Natural killer cell (primary cell): ENCODE measurements around the gene DERA. TPM values are rescaled to one million over a fixed set of nuclear protein-coding genes. Genes with fewer than 3 reads are reported as not detected.
"Not testable (repeated sequence)": the region's sequence is repeated elsewhere in the genome, so short reads cannot be mapped to it uniquely, and the experiment has no call there.

Experiments
- ATAC-seq, 3 donors: fragments of 150-1000 bp in 2 of 3; fragments of 200-7000 bp in 1 of 3; cut with Tn5 transposase; 1 replicate in 1 of 3; 2 replicates in 2 of 3; pipeline ENCODE4 v1.10.0; 2021; ENCODE audit warnings: mild to moderate bottlenecking in 2 of 3, moderate library complexity in 2 of 3
- DNase-seq, 2 donors: peaks; one replicate each; pipeline versions ENCODE4 v3.0.0 to v3.0.0-alpha.2; 2013 to 2021; ENCODE audit warnings: mixed read lengths in 1 of 2
- H3K27ac ChIP-seq: one replicate; pipeline ENCODE4 v1.5.1; 2013; ENCODE audit warnings: mild to moderate bottlenecking, low read length
- H3K27me3 ChIP-seq: one replicate; pipeline ENCODE4 v1.6.1; 2013; ENCODE audit warnings: low read length; ENCODE audit not compliant: control insufficient read depth, insufficient read depth
- H3K36me3 ChIP-seq: one replicate; pipeline ENCODE4 v1.6.1; 2013; ENCODE audit warnings: low read length; ENCODE audit not compliant: control insufficient read depth, insufficient read depth
- H3K4me1 ChIP-seq: one replicate; pipeline ENCODE4 v1.6.1; 2013; ENCODE audit warnings: low read length; ENCODE audit not compliant: control insufficient read depth, insufficient read depth
- H3K4me3 ChIP-seq: one replicate; pipeline ENCODE4 v1.5.1; 2013; ENCODE audit warnings: low read length
- H3K9me3 ChIP-seq: one replicate; pipeline ENCODE4 v1.6.1; 2013; ENCODE audit warnings: low read length; ENCODE audit not compliant: control insufficient read depth, insufficient read depth
- H3K27ac Mint-ChIP-seq, 2 donors: one replicate each; pipeline ENCODE4 v1.8.0; 2022; ENCODE audit warnings: mild to moderate bottlenecking in 2 of 2, mixed read lengths in 2 of 2, moderate library complexity in 1 of 2
- H3K27me3 Mint-ChIP-seq, 2 donors: one replicate each; pipeline ENCODE4 v1.8.0; 2022; ENCODE audit warnings: low read depth in 2 of 2, mixed read lengths in 2 of 2
- H3K36me3 Mint-ChIP-seq: one replicate; pipeline ENCODE4 v1.8.0; 2022; ENCODE audit warnings: mixed read lengths
- H3K4me1 Mint-ChIP-seq, 2 donors: one replicate each; pipeline ENCODE4 v1.8.0; 2022; ENCODE audit warnings: mixed read lengths in 2 of 2
- H3K4me3 Mint-ChIP-seq: one replicate; pipeline ENCODE4 v1.8.0; 2022; ENCODE audit warnings: mild to moderate bottlenecking, moderate library complexity, mixed read lengths
- H3K9me3 Mint-ChIP-seq, 2 donors: one replicate each; pipeline ENCODE4 v1.8.0; 2022; ENCODE audit warnings: mixed read lengths in 2 of 2
- WGBS: methylation state at CpG from one replicate; pipeline ENCODE4 v1.1.7; 2013; ENCODE audit warnings: missing lambda C conversion rate; ENCODE audit not compliant: insufficient coverage; 5-methylcytosine and 5-hydroxymethylcytosine counted together
- intact Hi-C: fragments of 100-400 bp; cut with micrococcal nuclease; formaldehyde crosslinking; loops from one replicate; pipeline ENCODE4 v1.14.2; 2022
- total RNA-seq, 4 donors: library from RNA; stranded (reverse); fragments of 120-200 nt in 1 of 4; gene quantifications; one replicate each; pipeline versions ENCODE4 v1.2.3 to v1.2.4, GENCODE V29; 2013 to 2022
- TF ChIP-seq, protein P1 (sequence below): fragments of 200-600 bp; IDR thresholded peaks from one replicate; pipeline ENCODE4 v1.8.0; 2022; ENCODE audit warnings: antibody characterized with exemption

The DERA gene
- total RNA-seq, 3 donors from 2014 or later (not counting 1 experiment from before 2014, with no cell fraction given) = 15.6 to 22.1 (median 20.4) TPM

DNA sequence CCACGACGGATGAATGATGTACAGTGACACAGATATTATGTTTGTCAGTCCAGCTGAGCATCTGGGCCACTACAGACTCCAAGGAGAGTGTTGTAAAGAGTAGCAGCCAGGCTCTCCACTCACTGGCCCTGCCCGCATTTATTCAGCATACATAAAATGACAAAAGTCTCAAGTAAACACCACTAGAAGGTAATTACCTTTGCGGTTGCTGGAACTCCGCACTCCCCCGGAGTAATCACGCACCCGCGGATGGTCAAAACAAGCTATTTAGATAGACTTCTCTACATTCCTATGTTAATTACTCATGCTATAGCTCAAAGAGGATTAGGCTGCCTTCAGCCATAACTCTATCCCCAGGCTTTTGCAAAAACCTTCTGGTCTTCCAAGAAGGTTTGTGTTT is 47.8 kb upstream of the DERA start:
- no peaks in the 10 kb centered on the region for H3K36me3 Mint-ChIP-seq
- intact Hi-C loops = no loop called here
- no peaks in the 10 kb centered on the region for H3K4me1 ChIP-seq
- H3K27me3 Mint-ChIP-seq = peaks cover 23 to 27% of the 10 kb centered on the region in 2 donors
- H3K4me1 Mint-ChIP-seq = peaks cover 6% of the 10 kb centered on the region in 2 donors
- H3K9me3 ChIP-seq = no peaks in the 10 kb centered on the region
- H3K27ac Mint-ChIP-seq = no peak overlapping the region
- H3K27ac ChIP-seq = no peak overlapping the region
- TF ChIP-seq, protein P1, sequence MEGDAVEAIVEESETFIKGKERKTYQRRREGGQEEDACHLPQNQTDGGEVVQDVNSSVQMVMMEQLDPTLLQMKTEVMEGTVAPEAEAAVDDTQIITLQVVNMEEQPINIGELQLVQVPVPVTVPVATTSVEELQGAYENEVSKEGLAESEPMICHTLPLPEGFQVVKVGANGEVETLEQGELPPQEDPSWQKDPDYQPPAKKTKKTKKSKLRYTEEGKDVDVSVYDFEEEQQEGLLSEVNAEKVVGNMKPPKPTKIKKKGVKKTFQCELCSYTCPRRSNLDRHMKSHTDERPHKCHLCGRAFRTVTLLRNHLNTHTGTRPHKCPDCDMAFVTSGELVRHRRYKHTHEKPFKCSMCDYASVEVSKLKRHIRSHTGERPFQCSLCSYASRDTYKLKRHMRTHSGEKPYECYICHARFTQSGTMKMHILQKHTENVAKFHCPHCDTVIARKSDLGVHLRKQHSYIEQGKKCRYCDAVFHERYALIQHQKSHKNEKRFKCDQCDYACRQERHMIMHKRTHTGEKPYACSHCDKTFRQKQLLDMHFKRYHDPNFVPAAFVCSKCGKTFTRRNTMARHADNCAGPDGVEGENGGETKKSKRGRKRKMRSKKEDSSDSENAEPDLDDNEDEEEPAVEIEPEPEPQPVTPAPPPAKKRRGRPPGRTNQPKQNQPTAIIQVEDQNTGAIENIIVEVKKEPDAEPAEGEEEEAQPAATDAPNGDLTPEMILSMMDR = no peak
- WGBS = 96% methylated on average over 9 of the region's 9 CpGs
- DNase-seq (no peak), ATAC-seq (no peak)
- H3K27me3 ChIP-seq = no peaks in the 10 kb centered on the region
- no peaks in the 10 kb centered on the region for H3K9me3 Mint-ChIP-seq
- no peaks in the 10 kb centered on the region for H3K36me3 ChIP-seq
- H3K4me3 Mint-ChIP-seq = no peak overlapping the region
- no peak overlapping the region for H3K4me3 ChIP-seq

DNA sequence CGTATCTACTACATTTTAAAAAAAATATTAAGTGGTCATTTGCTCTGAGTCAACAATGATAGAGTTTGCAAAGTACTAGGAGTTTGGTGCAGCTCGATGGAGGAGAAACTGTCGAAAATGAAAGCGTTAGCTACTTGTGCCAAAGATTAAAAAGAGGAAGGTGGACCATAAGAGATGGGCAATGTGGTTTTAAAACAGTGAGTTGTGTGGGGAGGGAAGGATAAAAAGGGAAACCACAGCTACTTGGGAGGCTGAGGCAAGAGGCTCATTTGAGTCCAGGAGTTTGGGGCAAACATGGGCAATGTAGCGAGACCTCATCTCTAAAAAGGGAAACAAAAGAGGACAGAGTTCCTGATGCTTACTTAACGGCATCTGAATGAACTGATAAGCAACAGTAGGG is 47.1 kb upstream of the DERA start:
- H3K27ac Mint-ChIP-seq = no peak overlapping the region
- no peak overlapping the region for H3K4me3 ChIP-seq
- DNase-seq (no peak), ATAC-seq (peak in 2 of 3 donors; percentile 17 to 35)
- no peaks in the 10 kb centered on the region for H3K9me3 ChIP-seq
- TF ChIP-seq, protein P1 = no peak
- H3K4me1 ChIP-seq = no peaks in the 10 kb centered on the region
- H3K36me3 ChIP-seq = no peaks in the 10 kb centered on the region
- WGBS = 6% methylated on average over 4 of the region's 6 CpGs
- intact Hi-C loops = no loop called here
- H3K27me3 ChIP-seq = no peaks in the 10 kb centered on the region
- H3K27me3 Mint-ChIP-seq = peaks cover 21 to 23% of the 10 kb centered on the region in 2 donors
- H3K4me3 Mint-ChIP-seq = peak overlapping the region; percentile 0
- H3K4me1 Mint-ChIP-seq = peaks cover 6% of the 10 kb centered on the region in 2 donors
- no peaks in the 10 kb centered on the region for H3K36me3 Mint-ChIP-seq
- H3K9me3 Mint-ChIP-seq = no peaks in the 10 kb centered on the region
- no peak overlapping the region for H3K27ac ChIP-seq

DNA sequence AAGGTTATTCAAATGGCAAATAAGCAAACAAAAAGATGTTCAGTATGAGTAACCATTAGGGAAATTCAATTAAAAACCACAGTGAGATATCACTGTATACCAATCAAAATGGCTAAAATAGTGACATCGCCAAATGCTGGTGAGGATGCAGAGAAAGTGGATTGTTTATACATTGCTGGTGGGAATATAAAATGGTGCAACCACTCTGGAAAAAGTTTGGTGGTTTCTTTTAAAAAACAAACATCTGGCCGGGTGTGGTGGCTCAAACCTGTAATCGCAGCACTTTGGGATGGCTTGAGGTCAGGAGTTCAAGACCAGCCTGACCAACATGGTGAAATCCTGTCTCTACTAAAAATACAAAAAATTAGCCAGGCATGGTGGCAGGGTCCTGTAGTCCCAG is 42.9 kb upstream of the DERA start:
- intact Hi-C loops = no loop called here
- H3K4me1 Mint-ChIP-seq = peaks cover 6% of the 10 kb centered on the region in 2 donors
- Histone ChIP-seq H3K36me3 (no peaks in the 10 kb centered on the region), H3K9me3 (no peaks in the 10 kb centered on the region), H3K27me3 (no peaks in the 10 kb centered on the region), H3K4me3 (no peak overlapping the region), H3K4me1 (no peaks in the 10 kb centered on the region), H3K27ac (no peak overlapping the region)
- WGBS = 71% methylated on average over 2 of the region's 3 CpGs
- DNase-seq (no peak), ATAC-seq (no peak)
- no peak overlapping the region for H3K27ac Mint-ChIP-seq
- H3K27me3 Mint-ChIP-seq = peaks cover 21 to 33% of the 10 kb centered on the region in 2 donors
- H3K36me3 Mint-ChIP-seq = no peaks in the 10 kb centered on the region
- no peak overlapping the region for H3K4me3 Mint-ChIP-seq
- H3K9me3 Mint-ChIP-seq = no peaks in the 10 kb centered on the region
- TF ChIP-seq, protein P1 = no peak

DNA sequence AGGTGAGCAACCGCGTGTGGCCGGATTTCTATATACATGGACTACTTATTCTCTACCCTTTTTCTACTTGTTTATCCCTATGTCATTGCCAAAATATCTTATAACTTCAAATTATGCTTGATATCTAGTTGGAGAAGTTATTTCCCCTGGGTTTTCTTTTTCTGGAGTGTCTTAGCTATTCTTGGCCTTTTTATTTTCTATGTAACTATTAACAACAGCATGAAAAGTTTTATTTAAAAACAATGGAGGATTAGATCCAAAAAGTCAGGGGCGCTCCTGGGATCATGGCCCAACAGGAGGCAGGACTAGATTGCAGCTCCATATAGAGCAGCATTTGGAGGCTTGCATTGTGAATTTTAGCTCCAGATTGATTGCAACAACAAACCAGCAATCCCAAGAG is 37.6 kb upstream of the DERA start:
- H3K4me3 ChIP-seq = no peak overlapping the region
- no peak overlapping the region for H3K27ac ChIP-seq
- WGBS = 90% methylated on average over 4 of the region's 4 CpGs
- Mint-ChIP-seq H3K4me1 (peaks cover 5 to 6% of the 10 kb centered on the region in 2 donors), H3K27ac (no peak overlapping the region), H3K36me3 (no peaks in the 10 kb centered on the region), H3K9me3 (no peaks in the 10 kb centered on the region), H3K27me3 (peaks cover 35 to 68% of the 10 kb centered on the region in 2 donors), H3K4me3 (no peak overlapping the region)
- H3K4me1 ChIP-seq = no peaks in the 10 kb centered on the region
- DNase-seq = no peak
- intact Hi-C loops = no loop called here
- no peak for ATAC-seq
- TF ChIP-seq, protein P1 = no peak
- no peaks in the 10 kb centered on the region for H3K36me3 ChIP-seq
- H3K27me3 ChIP-seq = no peaks in the 10 kb centered on the region
- H3K9me3 ChIP-seq = no peaks in the 10 kb centered on the region

DNA sequence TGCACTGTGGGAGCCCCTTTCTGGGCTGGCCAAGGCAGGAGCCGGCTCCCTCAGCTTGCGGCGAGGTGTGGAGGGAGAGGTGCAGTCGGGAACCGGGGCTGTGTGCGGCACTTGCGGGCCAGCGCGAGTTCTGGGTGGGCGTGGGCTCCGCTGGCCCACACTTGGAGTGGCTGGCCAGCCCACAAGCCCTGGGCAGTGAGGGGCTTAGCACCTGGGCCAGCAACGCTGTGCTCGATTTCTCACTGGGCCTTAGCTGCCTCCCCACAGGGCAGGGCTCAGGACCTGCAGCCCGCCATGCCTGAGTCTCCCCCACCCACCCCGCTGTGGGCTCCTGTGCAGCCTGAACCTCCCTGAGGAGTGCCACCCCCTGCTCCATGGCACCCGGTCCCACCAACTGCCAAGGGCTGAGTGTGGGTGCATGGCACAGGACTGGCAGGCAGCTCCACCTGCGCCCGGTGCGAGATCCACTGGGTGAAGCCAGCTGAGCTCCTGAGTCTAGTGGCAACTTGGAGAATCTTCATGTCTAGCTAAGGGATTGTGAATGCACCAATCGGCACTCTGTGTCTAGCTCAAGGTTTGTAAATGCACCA is 36.5 kb upstream of the DERA start:
- H3K4me1 ChIP-seq, H3K9me3 Mint-ChIP-seq, ATAC-seq, H3K4me1 Mint-ChIP-seq, H3K4me3 ChIP-seq, H3K36me3 Mint-ChIP-seq, H3K4me3 Mint-ChIP-seq, intact Hi-C loops, H3K9me3 ChIP-seq, H3K27me3 ChIP-seq, H3K36me3 ChIP-seq, H3K27ac Mint-ChIP-seq, H3K27ac ChIP-seq, DNase-seq: not testable (repeated sequence)
- 97% methylated on average over 20 of the region's 20 CpGs for WGBS
- peaks cover 30 to 62% of the 10 kb centered on the region in 2 donors for H3K27me3 Mint-ChIP-seq
